OCI-M2 (cell line): Measurements from ENCODE around the gene MCCC2.
"Not testable (repeated sequence)": the region's sequence is repeated elsewhere in the genome, so short reads cannot be mapped to it uniquely, and the experiment has no call there.

Experiments
- DNase-seq: peaks from one replicate; lab custom pipeline; 2025; ENCODE audit not compliant: unreplicated experiment; lab: John Stamatoyannopoulos, UW

MCCC2 gene

GRCh38 chr5:71586941-71587765, at the start of gene MCCC2:
MCCC2 (plus strand) TSS chr5:71587340; CDS start chr5:71587426, 86 bp downstream.
- peak; percentile 83 for DNase-seq

GRCh38 chr5:71537687-71538086, 49.5 kb upstream of the MCCC2 start:
- no peak for DNase-seq

GRCh38 chr5:71550885-71551284, 36.3 kb upstream of the MCCC2 start:
- not testable (repeated sequence) for DNase-seq

- not testable (repeated sequence) for DNase-seq
Observed at GRCh38 chr5:71551582-71551981, 35.6 kb upstream of the MCCC2 start.

- DNase-seq, result not testable (repeated sequence)
Observed at GRCh38 chr5:71552026-71552749, 35.0 kb upstream of the MCCC2 start.

- DNase-seq, result no peak
Observed at GRCh38 chr5:71563161-71563560, 24.0 kb upstream of the MCCC2 start.

GRCh38 chr5:71564895-71565294, 22.2 kb upstream of the MCCC2 start:
- no peak for DNase-seq

GRCh38 chr5:71569748-71570509, 17.2 kb upstream of the MCCC2 start:
- no peak for DNase-seq

- DNase-seq, result not testable (repeated sequence)
Observed at GRCh38 chr5:71571811-71572210, 15.3 kb upstream of the MCCC2 start.

GRCh38 chr5:71573591-71573990, 13.5 kb upstream of the MCCC2 start:
- DNase-seq, result no peak

- DNase-seq, result not testable (repeated sequence)
Observed at GRCh38 chr5:71575588-71575987, 11.6 kb upstream of the MCCC2 start.

GRCh38 chr5:71576241-71576640, 10.9 kb upstream of the MCCC2 start:
- no peak for DNase-seq

GRCh38 chr5:71577839-71578238, 9.3 kb upstream of the MCCC2 start:
- not testable (repeated sequence) for DNase-seq

- DNase-seq, result no peak
Observed at GRCh38 chr5:71582945-71583584, 4.1 kb upstream of the MCCC2 start.

- DNase-seq, result peak; percentile 81
Observed at GRCh38 chr5:71586052-71586940, 844 bp upstream of the MCCC2 start.

GRCh38 chr5:71587766-71588532, 809 bp downstream of the MCCC2 start:
- no peak for DNase-seq

- DNase-seq, result no peak
Observed at GRCh38 chr5:71588533-71588885, 1.4 kb downstream of the MCCC2 start.

GRCh38 chr5:71589903-71590302, 2.8 kb downstream of the MCCC2 start:
- DNase-seq, result no peak

- DNase-seq, result no peak
Observed at GRCh38 chr5:71591100-71591499, 4.0 kb downstream of the MCCC2 start.
